SK-N-SH (cell line): ENCODE measurements around the gene BAIAP2L1. TPM values are rescaled to one million over a fixed set of nuclear protein-coding genes. Genes with fewer than 3 reads are reported as not detected.

Experiments
- CTCF ChIA-PET: fragments of 300-600, 350-600 bp; formaldehyde crosslinking; extraction: SDS; loops from one replicate; lab custom pipeline; 2021; lab: Yijun Ruan, JAX
- POLR2A ChIA-PET: fragments of 350-600 bp; sonication (Branson Sonifier 250); formaldehyde crosslinking; extraction: SDS; loops from one replicate; lab custom pipeline; 2020; ENCODE audit warnings: antibody characterized with exemption, inconsistent platforms; lab: Yijun Ruan, JAX
- DNase-seq: peaks from one replicate; pipeline ENCODE4 v3.0.0; 2012
- H2AFZ ChIP-seq: fragments of 200-600 bp; sonication (generic); 2 replicates; pipeline ENCODE4 v1.8.1; 2016; ENCODE audit warnings: antibody characterized with exemption, mild to moderate bottlenecking, low read depth
- H3F3A ChIP-seq: fragments of 200-600 bp; sonication (generic); replicated peaks from 2 replicates; pipeline ENCODE3; 2016; ENCODE audit warnings: antibody characterized with exemption, mild to moderate bottlenecking; ENCODE audit not compliant: insufficient read depth
- H3K27ac ChIP-seq, 2 experiments: fragments of 200-500 bp in 1 of 2; fragments of 200-600 bp in 1 of 2; sonication (Bioruptor generic) in 1 of 2; sonication (generic), shearing (Covaris generic) in 1 of 2; 2 replicates each; pipeline versions ENCODE4 v1.5.1 to v1.6.1; 2014 to 2016; ENCODE audit warnings: low read depth in 2 of 2, inconsistent platforms in 1 of 2, low read length in 1 of 2, mild to moderate bottlenecking in 1 of 2, mixed read lengths in 1 of 2
- H3K27me3 ChIP-seq: fragments of 200-600 bp; sonication (generic), shearing (Covaris generic); 2 replicates; pipeline ENCODE4 v1.6.1; 2016; ENCODE audit warnings: mixed run types; ENCODE audit not compliant: insufficient read depth
- H3K36me3 ChIP-seq, 2 experiments: fragments of 200-500 bp in 1 of 2; fragments of 200-600 bp in 1 of 2; sonication (Bioruptor generic) in 1 of 2; sonication (generic) in 1 of 2; replicated peaks in 1 of 2; 2 replicates each; pipeline versions ENCODE3 to v1.5.1; 2014 to 2016; ENCODE audit warnings: low read length in 1 of 2, mild to moderate bottlenecking in 1 of 2; ENCODE audit not compliant: insufficient read depth in 2 of 2, control insufficient read depth in 1 of 2
- H3K4me1 ChIP-seq, 2 experiments: fragments of 200-500 bp in 1 of 2; fragments of 200-600 bp in 1 of 2; sonication (Bioruptor generic) in 1 of 2; sonication (generic), shearing (Covaris generic) in 1 of 2; 2 replicates each; pipeline versions ENCODE4 v1.5.1 to v1.6.1; 2014 to 2016; ENCODE audit warnings: low read depth in 1 of 2, low read length in 1 of 2, mixed run types in 1 of 2; ENCODE audit not compliant: insufficient read depth in 2 of 2, control insufficient read depth in 1 of 2
- H3K4me2 ChIP-seq: fragments of 200-600 bp; sonication (generic), shearing (Covaris generic); 2 replicates; pipeline ENCODE4 v1.6.1; 2017; ENCODE audit warnings: mixed run types
- H3K4me3 ChIP-seq, 2 experiments: fragments of 200-500 bp in 1 of 2; fragments of 200-600 bp in 1 of 2; sonication (Bioruptor generic) in 1 of 2; sonication (generic), shearing (Covaris generic) in 1 of 2; 2 replicates each; pipeline versions ENCODE4 v1.5.1 to v1.8.1; 2014 to 2016; ENCODE audit warnings: low read depth in 2 of 2, inconsistent platforms in 1 of 2, low read length in 1 of 2, mild to moderate bottlenecking in 1 of 2, mixed read lengths in 1 of 2, moderate library complexity in 1 of 2
- H3K79me2 ChIP-seq: fragments of 200-600 bp; sonication (generic); 2 replicates; pipeline ENCODE4 v1.8.1; 2017; ENCODE audit warnings: mild to moderate bottlenecking; ENCODE audit not compliant: insufficient read depth
- H3K9ac ChIP-seq: fragments of 200-600 bp; sonication (generic); 2 replicates; pipeline ENCODE4 v1.6.1; 2017; ENCODE audit warnings: mixed run types
- H3K9me2 ChIP-seq: fragments of 200-600 bp; sonication (generic); 2 replicates; pipeline ENCODE4 v1.6.1; 2017; ENCODE audit warnings: mixed run types
- H3K9me3 ChIP-seq: fragments of 200-600 bp; sonication (generic); 2 replicates; pipeline ENCODE4 v1.6.1; 2017; ENCODE audit warnings: mixed run types, mild to moderate bottlenecking, moderate library complexity
- H4K20me1 ChIP-seq: fragments of 200-600 bp; sonication (generic); 2 replicates; pipeline ENCODE4 v1.6.1; 2017; ENCODE audit warnings: mild to moderate bottlenecking, mixed run types; ENCODE audit not compliant: insufficient read depth
- CHD2 ChIP-seq: fragments of 150-350 bp; IDR thresholded peaks from 2 replicates; pipeline ENCODE4 v1.6.1; 2018; ENCODE audit warnings: low read length; ENCODE audit not compliant: partially characterized antibody
- ELF1 ChIP-seq: IDR thresholded peaks from 2 replicates; pipeline ENCODE4 v1.4.0; 2012
- EZH2phosphoT487 ChIP-seq: fragments of 200-600 bp; sonication (generic); IDR thresholded peaks from 2 replicates; pipeline ENCODE4 v1.6.1; 2017; ENCODE audit warnings: low read depth, mixed run types, mild to moderate bottlenecking, antibody characterized with exemption, moderate library complexity, borderline replicate concordance
- FOSL2 ChIP-seq: IDR thresholded peaks from 2 replicates; pipeline ENCODE4 v1.4.0; 2012; ENCODE audit warnings: low read depth, mild to moderate bottlenecking, moderate library complexity, borderline replicate concordance
- FOXM1 ChIP-seq: IDR thresholded peaks from 2 replicates; pipeline ENCODE4 v1.4.0; 2012; ENCODE audit warnings: low read depth, mild to moderate bottlenecking
- GABPA ChIP-seq: IDR thresholded peaks from 2 replicates; pipeline ENCODE4 v1.4.0; 2012; ENCODE audit warnings: low read depth, mild to moderate bottlenecking
- MEF2A ChIP-seq: IDR thresholded peaks from 2 replicates; pipeline ENCODE4 v1.4.0; 2012; ENCODE audit warnings: low read depth, borderline replicate concordance
- MXI1 ChIP-seq: IDR thresholded peaks from 2 replicates; pipeline ENCODE4 v1.6.1; 2012; ENCODE audit warnings: mild to moderate bottlenecking, low read depth, low read length, improper control_type of control experiment
- POLR2AphosphoS5 ChIP-seq: IDR thresholded peaks from 2 replicates; pipeline ENCODE4 v1.6.1; 2012; ENCODE audit warnings: low read depth, low read length
- RAD21 ChIP-seq: IDR thresholded peaks from 2 replicates; pipeline ENCODE4 v1.6.1; 2012; ENCODE audit warnings: mild to moderate bottlenecking, low read length
- RCOR1 ChIP-seq: fragments of 150-350 bp; IDR thresholded peaks from 2 replicates; pipeline ENCODE4 v1.6.1; 2017; ENCODE audit warnings: antibody characterized with exemption, low read length
- RFX5 ChIP-seq: IDR thresholded peaks from 2 replicates; pipeline ENCODE4 v1.6.1; 2012; ENCODE audit warnings: mild to moderate bottlenecking, improper control_type of control experiment, low read length
- SMC3 ChIP-seq: IDR thresholded peaks from 2 replicates; pipeline ENCODE4 v1.6.1; 2012; ENCODE audit warnings: low read depth, low read length, improper control_type of control experiment
- TCF12 ChIP-seq: IDR thresholded peaks from 2 replicates; pipeline ENCODE4 v1.4.0; 2012
- TEAD4 ChIP-seq: IDR thresholded peaks from 2 replicates; pipeline ENCODE4 v1.4.0; 2012; ENCODE audit warnings: mild to moderate bottlenecking, borderline replicate concordance; ENCODE audit not compliant: insufficient read depth
- YY1 ChIP-seq: IDR thresholded peaks from 2 replicates; pipeline ENCODE4 v1.4.0; 2012; ENCODE audit warnings: low read depth, mild to moderate bottlenecking
- WGBS: methylation state at CpG from one replicate; pipeline ENCODE4 v1.1.6; 2017; ENCODE audit warnings: low lambda C conversion rate; 5-methylcytosine and 5-hydroxymethylcytosine counted together
- polyA plus RNA-seq, 3 experiments: library from polyadenylated mRNA; depleted of rRNA; stranded (reverse); fragments of >200 nt; gene quantifications; 2 replicates each; pipeline ENCODE4 v1.2.3, GENCODE V29; 2012
- TF ChIP-seq, protein P1 (sequence below): IDR thresholded peaks from 2 replicates; pipeline ENCODE4; 2012
- TF ChIP-seq, protein P2 (sequence below): IDR thresholded peaks from 2 replicates; pipeline ENCODE4 v1.6.1; 2012; ENCODE audit warnings: mild to moderate bottlenecking, low read depth, low read length, moderate library complexity
- TF ChIP-seq, protein P3 (sequence below): IDR thresholded peaks from 2 replicates; pipeline ENCODE4 v1.4.0; 2012; ENCODE audit warnings: low read depth, borderline replicate concordance

The BAIAP2L1 gene
- polyA plus RNA-seq, 1 of the 3 experiments (the other 2 are of a cell fraction) = 8.8 TPM

DNA sequence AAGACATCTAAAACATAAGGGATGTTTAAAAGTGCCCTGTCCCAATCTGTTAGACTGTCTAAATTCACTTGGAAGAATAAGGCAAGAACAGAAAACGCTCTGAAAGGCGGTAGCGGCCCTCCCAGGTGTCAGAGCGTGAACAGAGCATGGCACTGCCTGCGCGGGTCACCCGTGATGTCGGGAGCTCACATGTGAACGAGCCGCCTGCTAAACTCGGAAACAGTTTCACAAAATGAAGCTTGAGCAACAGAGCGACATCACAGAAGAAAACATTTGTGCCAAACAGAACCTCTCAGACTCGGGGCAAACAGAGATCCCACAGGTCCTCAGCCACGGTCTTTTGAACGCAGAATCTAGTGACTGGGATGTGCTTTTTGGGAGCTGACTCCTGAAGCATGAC, 106.6 kb downstream of the BAIAP2L1 start:
- DNase-seq = no peak
- POLR2A ChIA-PET = no interaction called here
- H3K9me3 ChIP-seq = no peaks in the 10 kb centered on the region
- H3K4me3 ChIP-seq = no peak overlapping the region
- no peak overlapping the region for H3K4me2 ChIP-seq
- H3K4me1 ChIP-seq = peaks cover 0 to 6% of the 10 kb centered on the region in 2 experiments; a peak in 1 of 4 replicates
- no peaks in the 10 kb centered on the region for H3K9me2 ChIP-seq
- H3F3A ChIP-seq = peaks cover 26% of the 10 kb centered on the region
- H4K20me1 ChIP-seq = peaks cover 49% of the 10 kb centered on the region
- TF ChIP-seq YY1 (no peak), ELF1 (no peak), RFX5 (no peak), FOXM1 (no peak), EZH2phosphoT487 (no peak), POLR2AphosphoS5 (no peak), CHD2 (no peak), FOSL2 (no peak), RAD21 (no peak), GABPA (no peak), RCOR1 (no peak), TCF12 (no peak), MEF2A (no peak), SMC3 (no peak), MXI1 (no peak), TEAD4 (no peak)
- TF ChIP-seq, protein P1, sequence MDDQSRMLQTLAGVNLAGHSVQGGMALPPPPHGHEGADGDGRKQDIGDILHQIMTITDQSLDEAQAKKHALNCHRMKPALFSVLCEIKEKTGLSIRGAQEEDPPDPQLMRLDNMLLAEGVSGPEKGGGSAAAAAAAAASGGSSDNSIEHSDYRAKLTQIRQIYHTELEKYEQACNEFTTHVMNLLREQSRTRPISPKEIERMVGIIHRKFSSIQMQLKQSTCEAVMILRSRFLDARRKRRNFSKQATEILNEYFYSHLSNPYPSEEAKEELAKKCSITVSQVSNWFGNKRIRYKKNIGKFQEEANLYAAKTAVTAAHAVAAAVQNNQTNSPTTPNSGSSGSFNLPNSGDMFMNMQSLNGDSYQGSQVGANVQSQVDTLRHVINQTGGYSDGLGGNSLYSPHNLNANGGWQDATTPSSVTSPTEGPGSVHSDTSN = no peak
- TF ChIP-seq, protein P2, sequence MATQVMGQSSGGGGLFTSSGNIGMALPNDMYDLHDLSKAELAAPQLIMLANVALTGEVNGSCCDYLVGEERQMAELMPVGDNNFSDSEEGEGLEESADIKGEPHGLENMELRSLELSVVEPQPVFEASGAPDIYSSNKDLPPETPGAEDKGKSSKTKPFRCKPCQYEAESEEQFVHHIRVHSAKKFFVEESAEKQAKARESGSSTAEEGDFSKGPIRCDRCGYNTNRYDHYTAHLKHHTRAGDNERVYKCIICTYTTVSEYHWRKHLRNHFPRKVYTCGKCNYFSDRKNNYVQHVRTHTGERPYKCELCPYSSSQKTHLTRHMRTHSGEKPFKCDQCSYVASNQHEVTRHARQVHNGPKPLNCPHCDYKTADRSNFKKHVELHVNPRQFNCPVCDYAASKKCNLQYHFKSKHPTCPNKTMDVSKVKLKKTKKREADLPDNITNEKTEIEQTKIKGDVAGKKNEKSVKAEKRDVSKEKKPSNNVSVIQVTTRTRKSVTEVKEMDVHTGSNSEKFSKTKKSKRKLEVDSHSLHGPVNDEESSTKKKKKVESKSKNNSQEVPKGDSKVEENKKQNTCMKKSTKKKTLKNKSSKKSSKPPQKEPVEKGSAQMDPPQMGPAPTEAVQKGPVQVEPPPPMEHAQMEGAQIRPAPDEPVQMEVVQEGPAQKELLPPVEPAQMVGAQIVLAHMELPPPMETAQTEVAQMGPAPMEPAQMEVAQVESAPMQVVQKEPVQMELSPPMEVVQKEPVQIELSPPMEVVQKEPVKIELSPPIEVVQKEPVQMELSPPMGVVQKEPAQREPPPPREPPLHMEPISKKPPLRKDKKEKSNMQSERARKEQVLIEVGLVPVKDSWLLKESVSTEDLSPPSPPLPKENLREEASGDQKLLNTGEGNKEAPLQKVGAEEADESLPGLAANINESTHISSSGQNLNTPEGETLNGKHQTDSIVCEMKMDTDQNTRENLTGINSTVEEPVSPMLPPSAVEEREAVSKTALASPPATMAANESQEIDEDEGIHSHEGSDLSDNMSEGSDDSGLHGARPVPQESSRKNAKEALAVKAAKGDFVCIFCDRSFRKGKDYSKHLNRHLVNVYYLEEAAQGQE = no peak
- TF ChIP-seq, protein P3, sequence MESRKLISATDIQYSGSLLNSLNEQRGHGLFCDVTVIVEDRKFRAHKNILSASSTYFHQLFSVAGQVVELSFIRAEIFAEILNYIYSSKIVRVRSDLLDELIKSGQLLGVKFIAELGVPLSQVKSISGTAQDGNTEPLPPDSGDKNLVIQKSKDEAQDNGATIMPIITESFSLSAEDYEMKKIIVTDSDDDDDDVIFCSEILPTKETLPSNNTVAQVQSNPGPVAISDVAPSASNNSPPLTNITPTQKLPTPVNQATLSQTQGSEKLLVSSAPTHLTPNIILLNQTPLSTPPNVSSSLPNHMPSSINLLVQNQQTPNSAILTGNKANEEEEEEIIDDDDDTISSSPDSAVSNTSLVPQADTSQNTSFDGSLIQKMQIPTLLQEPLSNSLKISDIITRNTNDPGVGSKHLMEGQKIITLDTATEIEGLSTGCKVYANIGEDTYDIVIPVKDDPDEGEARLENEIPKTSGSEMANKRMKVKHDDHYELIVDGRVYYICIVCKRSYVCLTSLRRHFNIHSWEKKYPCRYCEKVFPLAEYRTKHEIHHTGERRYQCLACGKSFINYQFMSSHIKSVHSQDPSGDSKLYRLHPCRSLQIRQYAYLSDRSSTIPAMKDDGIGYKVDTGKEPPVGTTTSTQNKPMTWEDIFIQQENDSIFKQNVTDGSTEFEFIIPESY = no peak
- no peak overlapping the region for H3K27ac ChIP-seq
- CTCF ChIA-PET = interaction anchor here (0.6 to 11.1 kb wide), 25 partner anchors 9 to 548 kb away, joined by 3 to 108 read pairs (median 4); partner anchors contain the start of gene BAIAP2L1
- H3K27me3 ChIP-seq = no peaks in the 10 kb centered on the region
- no peak overlapping the region for H2AFZ ChIP-seq
- peaks cover 29 to 39% of the 10 kb centered on the region in 2 experiments for H3K36me3 ChIP-seq
- peaks cover 58% of the 10 kb centered on the region for H3K79me2 ChIP-seq
- H3K9ac ChIP-seq = no peak overlapping the region
- WGBS = 91% methylated on average over 15 of the region's 15 CpGs
